ENCODE measurements around the gene CLEC16A.
A peak's percentile ranks its signal among the peaks of the same experiment; 100 is the strongest.

The CLEC16A gene, protein sequence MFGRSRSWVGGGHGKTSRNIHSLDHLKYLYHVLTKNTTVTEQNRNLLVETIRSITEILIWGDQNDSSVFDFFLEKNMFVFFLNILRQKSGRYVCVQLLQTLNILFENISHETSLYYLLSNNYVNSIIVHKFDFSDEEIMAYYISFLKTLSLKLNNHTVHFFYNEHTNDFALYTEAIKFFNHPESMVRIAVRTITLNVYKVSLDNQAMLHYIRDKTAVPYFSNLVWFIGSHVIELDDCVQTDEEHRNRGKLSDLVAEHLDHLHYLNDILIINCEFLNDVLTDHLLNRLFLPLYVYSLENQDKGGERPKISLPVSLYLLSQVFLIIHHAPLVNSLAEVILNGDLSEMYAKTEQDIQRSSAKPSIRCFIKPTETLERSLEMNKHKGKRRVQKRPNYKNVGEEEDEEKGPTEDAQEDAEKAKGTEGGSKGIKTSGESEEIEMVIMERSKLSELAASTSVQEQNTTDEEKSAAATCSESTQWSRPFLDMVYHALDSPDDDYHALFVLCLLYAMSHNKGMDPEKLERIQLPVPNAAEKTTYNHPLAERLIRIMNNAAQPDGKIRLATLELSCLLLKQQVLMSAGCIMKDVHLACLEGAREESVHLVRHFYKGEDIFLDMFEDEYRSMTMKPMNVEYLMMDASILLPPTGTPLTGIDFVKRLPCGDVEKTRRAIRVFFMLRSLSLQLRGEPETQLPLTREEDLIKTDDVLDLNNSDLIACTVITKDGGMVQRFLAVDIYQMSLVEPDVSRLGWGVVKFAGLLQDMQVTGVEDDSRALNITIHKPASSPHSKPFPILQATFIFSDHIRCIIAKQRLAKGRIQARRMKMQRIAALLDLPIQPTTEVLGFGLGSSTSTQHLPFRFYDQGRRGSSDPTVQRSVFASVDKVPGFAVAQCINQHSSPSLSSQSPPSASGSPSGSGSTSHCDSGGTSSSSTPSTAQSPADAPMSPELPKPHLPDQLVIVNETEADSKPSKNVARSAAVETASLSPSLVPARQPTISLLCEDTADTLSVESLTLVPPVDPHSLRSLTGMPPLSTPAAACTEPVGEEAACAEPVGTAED

DNA sequence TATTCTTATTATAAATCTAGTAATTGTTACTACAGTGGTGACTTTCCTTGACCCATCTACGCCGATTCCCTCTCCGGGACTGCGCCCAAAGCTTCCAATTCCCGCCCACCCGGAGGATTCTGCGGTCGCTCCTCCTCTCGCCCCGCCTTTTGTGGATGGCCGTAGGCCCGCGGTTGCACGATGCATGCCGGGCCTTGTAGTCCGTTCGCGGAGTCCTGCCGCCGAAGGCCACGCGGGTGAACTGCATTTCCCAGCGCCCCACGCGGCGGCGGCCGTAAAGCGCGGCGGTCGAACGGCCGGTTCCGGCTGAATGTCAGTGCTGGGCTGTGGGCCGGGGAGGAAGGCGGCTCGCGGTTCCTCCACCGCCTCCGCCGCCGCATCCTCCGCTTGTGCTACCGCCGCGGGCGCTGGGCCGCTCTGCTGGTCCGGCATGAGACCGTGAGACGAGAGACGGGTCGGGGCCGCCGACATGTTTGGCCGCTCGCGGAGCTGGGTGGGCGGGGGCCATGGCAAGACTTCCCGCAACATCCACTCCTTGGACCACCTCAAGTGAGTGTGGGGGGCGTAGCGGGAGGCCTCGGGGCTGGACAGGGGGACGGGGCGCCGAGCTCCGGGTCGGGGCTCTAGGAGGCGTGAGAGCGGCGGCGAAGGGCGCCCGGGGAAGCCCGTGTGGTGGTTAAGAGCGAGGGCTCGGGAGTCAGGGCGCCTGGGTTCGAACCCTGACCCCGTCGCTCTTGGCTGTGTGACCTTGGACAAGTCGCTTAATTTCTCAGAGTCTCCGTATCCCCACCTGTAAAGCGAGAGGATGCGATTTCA lies at the start of gene CLEC16A:
Gene CLEC16A (plus strand): TSS at position 316 of the 816 bp plus-strand sequence. CDS start 154 bp downstream, at position 470.
- DNase-seq (ENCODE audit: low read depth in 2 of 2), result peak; percentile 90 to 91

DNA sequence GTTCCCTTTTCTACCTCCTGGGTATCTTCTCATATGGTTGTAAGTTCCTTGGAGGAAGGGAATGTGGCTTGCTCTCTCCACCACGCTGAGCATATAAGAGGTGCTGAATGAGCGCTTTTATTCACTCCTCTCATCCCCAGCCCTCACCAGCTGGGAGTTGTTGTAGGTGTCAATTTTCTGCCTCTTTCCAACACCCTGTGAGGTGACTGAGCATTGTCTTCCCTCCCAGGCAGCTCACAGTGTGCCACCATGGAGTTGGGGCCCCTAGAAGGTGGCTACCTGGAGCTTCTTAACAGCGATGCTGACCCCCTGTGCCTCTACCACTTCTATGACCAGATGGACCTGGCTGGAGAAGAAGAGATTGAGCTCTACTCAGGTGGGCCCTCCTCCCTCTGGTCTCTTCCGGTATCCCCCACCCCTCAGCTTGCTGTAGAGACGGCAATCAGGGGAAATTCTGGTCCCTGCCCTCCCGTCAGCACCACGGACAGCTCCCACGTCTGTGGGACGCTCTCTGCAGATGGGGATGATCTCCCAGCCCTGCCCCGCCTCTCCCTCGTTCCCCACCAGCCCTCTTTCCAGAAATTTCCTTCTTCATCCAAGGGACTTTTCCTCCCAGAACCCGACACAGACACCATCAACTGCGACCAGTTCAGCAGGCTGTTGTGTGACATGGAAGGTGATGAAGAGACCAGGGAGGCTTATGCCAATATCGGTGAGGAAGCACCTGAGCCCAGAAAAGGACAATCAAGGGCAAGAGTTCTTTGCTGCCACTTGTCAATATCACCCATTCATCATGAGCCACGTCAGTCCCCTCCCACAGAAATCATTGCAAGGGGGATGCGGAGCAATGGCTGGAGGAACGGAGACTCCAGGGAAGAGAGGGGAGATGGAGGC lies 49.1 kb upstream of the CLEC16A start:
- no peak for DNase-seq (ENCODE audit: low read depth in 2 of 2)

DNA sequence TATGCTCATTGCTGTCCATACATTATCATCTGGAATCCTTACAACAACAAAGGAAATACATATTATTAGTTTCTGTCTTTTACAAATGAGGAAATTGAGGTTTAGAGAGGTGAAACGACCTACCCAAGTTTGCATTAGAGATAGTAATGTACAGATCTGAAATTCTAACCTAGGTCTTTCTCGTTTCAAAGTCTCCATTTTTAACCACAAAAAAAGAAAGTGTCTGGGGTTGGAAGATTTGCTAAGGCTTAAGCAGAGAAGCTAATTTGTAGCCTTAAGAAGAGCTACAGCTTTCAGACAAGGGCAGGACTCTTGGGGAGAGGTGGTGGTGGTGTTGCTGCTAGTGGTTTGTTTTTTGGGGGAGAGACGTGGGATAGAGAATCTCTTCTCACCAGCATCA lies 48.2 kb upstream of the CLEC16A start:
- no peak for DNase-seq (ENCODE audit: low read depth in 2 of 2)

DNA sequence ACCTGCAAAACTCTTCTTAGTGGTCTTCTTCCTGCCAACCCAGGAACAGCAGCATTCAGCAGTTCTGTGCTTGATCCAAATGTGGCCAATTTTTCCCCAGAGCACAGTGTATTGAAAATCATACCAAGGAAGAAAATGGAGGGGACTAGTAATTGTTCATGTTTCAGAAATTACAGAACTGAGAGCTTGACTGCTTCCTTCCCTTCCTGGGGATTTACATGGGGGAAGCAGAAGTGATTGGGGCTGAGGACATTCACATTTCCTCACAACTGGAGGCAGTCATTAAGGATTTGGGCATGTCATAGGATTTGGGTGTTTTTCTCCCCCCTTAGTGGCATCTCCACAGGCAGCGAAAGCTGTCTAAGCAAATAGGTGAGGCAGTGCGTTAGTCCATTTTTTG lies 47.6 kb upstream of the CLEC16A start:
- no peak for DNase-seq (ENCODE audit: low read depth in 2 of 2)

DNA sequence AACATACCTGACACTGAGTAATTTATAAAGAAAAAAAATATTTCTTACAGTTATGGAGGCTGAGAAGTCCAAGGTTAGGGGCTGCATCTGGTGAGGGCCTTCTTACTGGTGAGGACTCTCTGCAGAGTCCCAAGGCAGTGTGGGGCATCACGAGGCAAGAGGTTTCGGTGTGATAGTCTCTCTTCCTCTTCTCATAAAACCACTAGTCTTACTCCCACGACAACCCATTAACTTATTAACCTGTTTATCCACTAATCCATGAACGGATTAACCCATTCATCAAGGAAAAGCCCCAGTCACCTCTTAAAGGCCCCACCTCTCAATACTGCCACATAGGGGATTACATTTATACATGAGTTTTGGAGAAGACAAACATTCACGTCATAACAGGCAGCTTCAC lies 47.2 kb upstream of the CLEC16A start:
- no peak for DNase-seq (ENCODE audit: low read depth in 2 of 2)

DNA sequence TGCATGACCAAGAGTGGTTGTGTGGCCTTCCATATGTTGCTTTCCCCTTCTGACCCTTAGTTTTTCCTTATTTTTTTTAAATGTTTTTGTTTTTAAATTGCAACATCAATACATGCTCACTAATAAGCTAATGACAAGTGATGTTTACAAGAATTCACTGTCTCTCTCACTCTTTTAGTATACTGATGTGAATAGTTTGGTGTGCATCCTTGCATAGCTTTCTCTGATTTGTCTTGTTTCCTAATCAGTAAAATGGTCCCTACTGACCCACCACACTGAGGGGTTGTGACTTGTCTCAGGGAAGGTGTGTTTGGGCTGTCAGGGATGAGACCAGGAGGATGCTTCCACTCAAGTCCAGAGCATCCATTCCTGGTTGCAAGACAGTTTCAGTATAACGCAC lies 41.4 kb upstream of the CLEC16A start:
- no peak for DNase-seq (ENCODE audit: low read depth in 2 of 2)

DNA sequence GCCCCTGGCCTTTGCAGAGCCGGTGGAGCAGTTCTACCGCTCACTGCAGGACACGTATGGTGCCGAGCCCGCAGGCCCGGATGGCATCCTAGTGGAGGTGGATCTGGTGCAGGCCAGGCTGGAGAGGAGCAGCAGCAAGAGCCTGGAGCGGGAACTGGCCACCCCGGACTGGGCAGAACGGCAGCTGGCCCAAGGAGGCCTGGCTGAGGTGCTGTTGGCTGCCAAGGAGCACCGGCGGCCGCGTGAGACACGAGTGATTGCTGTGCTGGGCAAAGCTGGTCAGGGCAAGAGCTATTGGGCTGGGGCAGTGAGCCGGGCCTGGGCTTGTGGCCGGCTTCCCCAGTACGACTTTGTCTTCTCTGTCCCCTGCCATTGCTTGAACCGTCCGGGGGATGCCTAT lies 37.9 kb upstream of the CLEC16A start:
- DNase-seq (ENCODE audit: low read depth in 2 of 2), result no peak

DNA sequence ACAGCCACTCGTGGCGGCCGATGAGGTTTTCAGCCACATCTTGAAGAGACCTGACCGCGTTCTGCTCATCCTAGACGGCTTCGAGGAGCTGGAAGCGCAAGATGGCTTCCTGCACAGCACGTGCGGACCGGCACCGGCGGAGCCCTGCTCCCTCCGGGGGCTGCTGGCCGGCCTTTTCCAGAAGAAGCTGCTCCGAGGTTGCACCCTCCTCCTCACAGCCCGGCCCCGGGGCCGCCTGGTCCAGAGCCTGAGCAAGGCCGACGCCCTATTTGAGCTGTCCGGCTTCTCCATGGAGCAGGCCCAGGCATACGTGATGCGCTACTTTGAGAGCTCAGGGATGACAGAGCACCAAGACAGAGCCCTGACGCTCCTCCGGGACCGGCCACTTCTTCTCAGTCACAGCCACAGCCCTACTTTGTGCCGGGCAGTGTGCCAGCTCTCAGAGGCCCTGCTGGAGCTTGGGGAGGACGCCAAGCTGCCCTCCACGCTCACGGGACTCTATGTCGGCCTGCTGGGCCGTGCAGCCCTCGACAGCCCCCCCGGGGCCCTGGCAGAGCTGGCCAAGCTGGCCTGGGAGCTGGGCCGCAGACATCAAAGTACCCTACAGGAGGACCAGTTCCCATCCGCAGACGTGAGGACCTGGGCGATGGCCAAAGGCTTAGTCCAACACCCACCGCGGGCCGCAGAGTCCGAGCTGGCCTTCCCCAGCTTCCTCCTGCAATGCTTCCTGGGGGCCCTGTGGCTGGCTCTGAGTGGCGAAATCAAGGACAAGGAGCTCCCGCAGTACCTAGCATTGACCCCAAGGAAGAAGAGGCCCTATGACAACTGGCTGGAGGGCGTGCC lies 37.2 kb upstream of the CLEC16A start:
- no peak for DNase-seq (ENCODE audit: low read depth in 2 of 2)

DNA sequence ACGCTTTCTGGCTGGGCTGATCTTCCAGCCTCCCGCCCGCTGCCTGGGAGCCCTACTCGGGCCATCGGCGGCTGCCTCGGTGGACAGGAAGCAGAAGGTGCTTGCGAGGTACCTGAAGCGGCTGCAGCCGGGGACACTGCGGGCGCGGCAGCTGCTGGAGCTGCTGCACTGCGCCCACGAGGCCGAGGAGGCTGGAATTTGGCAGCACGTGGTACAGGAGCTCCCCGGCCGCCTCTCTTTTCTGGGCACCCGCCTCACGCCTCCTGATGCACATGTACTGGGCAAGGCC lies 36.7 kb upstream of the CLEC16A start:
- no peak for DNase-seq (ENCODE audit: low read depth in 2 of 2)

DNA sequence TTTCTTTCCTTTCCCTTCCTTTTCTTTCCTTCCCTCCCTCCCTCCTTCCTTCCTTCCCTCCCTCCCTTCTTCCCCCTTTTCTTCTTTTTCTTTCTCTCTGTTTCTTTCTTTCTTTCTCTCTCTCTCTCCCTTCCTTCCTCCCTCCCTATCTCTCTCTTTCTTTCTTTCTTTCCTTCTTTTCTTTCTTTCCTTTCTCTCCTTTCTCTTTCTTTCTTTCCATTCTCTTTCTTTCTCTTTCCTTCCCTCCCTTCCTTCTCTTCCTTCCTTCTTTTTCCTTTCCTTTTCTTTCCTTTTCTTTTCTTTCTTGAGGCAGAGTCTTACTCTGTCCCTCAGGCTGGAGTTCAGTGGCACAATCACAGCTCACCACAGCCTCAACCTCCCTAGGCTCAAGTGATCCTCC lies 33.1 kb upstream of the CLEC16A start:
- DNase-seq (ENCODE audit: low read depth in 2 of 2), result no peak

DNA sequence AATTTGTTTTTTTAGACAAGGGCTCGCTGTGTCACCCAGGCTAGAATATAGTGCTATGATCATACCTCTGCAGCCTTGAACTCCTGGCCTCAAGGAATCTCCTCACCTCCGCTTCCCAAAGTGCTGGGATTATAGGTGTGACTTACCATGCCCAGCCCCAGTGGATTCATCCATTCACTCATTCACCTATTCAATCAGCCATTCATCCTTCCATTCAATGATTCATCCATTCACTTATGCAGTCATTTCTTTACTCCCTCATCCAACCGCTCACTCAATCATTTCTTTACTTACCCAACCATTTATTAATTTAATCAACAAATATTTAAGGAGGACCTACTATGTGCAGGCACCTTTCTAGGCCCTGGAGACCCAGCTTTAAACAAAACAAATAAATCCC lies 27.8 kb upstream of the CLEC16A start:
- DNase-seq (ENCODE audit: low read depth in 2 of 2), result no peak

DNA sequence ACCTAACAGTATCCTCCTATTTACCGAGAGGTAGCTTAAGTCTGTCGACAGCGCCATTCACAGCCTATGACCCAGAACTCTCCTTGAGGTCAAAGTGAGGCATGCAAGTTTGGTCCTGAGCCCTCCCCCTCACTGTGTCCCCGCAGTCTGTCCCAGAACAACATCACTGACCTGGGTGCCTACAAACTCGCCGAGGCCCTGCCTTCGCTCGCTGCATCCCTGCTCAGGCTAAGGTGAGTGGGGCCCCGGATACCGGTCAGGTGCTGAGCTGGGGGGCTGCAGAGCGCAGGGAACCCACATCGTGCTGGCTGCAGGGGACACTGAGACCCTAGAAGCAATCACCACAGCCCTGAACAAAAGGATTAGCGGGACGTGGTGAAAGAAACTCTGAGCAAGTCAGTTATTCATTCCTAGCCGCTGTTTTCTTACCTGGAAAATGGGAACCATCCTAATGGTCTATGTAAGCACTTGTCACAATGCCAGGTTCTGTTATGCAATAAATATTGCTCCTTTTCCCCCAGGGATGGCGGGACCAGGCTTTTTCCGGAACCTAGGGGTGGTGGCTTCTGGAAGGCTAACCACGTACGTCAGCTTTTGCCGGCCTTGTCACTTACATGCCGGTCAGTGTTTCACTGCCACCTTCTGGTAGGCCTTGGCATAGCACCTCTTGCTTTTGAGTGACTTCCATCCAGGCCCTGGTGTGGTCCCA lies 25.9 kb upstream of the CLEC16A start:
- DNase-seq (ENCODE audit: low read depth in 2 of 2), result peak; percentile 66

DNA sequence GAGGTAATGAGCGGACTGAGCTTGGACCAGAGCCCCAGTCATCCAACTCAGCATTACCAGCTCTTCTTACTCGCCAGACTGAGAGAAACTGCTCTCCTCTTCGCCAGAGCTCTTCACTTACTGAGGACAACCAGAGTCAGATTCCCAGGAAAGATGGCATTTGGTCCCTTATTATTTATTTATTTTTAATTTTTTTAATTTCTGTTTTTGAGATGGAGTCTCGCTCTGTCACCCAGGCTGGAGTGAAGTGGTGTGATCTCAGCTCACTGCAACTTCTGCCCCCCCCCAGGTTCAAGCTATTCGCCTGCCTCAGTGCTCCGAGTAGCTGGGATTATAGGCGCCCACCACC lies 25.4 kb upstream of the CLEC16A start:
- no peak for DNase-seq (ENCODE audit: low read depth in 2 of 2)

DNA sequence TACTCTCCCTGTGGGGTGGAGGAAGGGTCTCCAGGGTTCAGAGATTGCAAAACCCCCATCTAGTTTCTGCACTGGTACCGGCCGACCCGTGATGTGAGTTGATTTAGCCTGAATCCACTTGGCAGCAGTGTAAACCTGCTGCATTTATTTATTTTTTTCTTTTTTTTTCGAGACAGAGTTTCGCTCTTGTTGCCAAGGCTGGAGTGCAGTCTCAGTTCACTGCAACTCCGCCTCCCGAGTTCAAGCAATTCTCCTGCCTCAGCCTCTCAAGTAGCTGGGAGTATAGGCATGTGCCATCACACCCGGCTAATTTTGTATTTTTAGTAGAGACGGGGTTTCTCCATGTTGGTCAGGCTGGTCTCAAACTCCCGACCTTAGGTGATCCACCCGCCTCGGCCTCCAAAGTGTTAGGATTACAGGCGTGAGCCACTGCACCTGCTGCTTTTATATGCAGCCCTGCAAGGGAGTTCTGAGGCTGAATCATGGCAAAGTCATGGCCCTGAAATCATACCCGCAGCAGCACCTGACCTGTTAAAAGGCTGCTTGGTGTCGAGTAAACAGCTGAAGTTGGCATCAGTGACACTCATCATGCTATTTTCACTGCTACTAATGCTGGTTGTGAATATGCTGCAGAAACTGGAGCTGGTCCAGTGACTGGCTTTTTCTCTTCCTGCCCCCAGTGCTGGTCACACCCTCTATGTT lies 23.5 kb upstream of the CLEC16A start:
- DNase-seq (ENCODE audit: low read depth in 2 of 2), result no peak

DNA sequence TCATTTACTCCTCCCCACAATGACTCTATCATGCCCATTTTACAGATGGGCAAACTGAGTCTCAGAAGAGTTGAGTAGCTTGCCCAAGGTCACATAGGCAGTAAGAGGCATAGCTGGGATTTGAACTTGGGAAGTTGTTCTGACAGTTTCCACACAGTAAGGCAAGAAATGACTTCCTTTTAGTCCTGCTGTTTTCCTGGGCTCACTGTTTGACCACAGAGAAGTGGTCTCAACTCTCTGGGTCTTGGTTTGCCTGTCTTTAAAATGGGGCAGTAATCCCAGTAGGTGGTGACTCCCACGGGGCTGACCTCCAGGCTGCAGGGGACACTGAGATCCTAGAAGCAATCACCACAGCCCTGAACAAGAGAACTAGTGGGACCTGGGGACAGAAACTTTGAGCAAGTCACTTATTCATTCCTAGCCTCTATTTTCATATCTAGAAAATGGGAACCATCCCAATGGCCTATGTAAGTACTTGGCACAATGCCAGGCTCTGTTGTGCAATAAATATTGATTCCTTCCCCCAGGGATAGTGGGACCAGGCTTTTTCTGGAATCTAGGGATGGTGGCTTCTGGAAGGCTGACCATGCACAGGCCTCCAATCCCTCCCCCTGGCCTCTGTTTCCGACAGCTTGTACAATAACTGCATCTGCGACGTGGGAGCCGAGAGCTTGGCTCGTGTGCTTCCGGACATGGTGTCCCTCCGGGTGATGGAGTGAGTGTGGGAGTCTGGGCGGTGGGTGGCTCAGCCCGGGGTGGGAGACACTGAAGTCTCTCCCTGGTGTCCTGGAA lies 22.6 kb upstream of the CLEC16A start:
- DNase-seq (ENCODE audit: low read depth in 2 of 2), result no peak

DNA sequence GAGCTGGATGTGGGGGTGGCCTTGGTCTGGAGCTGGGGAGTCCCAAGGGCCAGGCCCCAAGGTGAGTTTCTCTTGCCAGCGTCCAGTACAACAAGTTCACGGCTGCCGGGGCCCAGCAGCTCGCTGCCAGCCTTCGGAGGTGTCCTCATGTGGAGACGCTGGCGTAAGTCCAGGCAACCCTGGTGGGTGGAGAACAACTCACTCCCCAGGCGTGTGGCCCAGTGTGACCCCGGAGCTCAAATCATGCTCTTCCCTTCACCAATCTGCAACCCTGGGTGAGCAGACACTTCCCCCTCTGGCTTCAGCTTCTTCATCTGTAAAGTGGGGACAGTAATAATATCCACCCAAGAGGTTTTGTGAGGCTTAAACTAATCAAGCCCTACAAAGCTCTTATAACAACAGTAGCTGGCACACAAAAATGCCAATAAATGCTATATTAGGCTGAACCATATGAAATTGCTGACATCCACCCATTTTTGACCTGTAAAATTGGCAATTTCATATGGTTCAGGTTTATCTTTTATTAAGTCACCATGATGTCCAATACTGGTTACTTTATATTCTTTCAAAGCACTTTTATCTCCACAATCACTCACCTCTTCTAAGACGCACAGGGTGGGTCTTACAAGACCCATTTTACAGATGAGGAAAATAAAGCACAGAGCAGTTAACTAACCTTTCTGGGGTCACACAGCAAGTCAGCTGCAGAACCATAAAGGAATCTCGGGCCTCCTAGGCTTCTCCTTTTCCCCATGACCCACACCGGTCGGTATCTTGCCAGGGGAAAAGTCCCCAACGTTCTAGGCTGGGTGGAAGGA lies 21.8 kb upstream of the CLEC16A start:
- DNase-seq (ENCODE audit: low read depth in 2 of 2), result no peak

DNA sequence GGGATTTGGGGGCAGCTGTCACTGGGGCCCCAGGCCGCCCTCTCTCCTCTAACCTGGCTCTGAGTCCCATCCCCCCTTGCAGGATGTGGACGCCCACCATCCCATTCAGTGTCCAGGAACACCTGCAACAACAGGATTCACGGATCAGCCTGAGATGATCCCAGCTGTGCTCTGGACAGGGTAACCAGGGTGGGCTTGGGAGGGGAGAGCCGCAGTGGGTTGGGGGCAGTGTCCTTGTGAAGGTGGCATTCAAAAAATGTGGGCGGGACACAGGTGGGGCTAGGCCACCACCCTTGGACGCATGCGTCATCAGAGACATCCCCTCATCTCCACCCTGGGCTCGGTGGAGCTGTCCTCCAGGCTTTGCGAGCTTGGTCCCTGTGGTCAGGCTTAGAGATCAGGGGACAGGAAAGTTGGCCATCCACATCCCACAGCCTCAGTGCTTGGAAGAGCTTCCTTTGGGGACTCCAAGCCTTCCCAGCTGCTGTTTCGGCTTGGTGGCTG lies 21.2 kb upstream of the CLEC16A start:
- no peak for DNase-seq (ENCODE audit: low read depth in 2 of 2)

All from activated CD8-positive, alpha-beta memory T cell treated with anti-CD3 and anti-CD28 coated beads for 4 hours (primary cell).